HG03095 (cell line): ENCODE results near the gene ELOVL7.
"Not testable (repeated sequence)": the region's sequence is repeated elsewhere in the genome, so short reads cannot be mapped to it uniquely, and the experiment has no call there.

Experiments used
- ATAC-seq: cut with Tn5 transposase; IDR thresholded peaks from one replicate; pipeline ENCODE4 v1.9.1; 2021; ENCODE audit warnings: moderate library complexity; ENCODE audit not compliant: unreplicated experiment

Gene ELOVL7

GRCh38 chr5:60718166-60718892 is 125.7 kb downstream of the ELOVL7 start:
- ATAC-seq, result no peak

- ATAC-seq, result not testable (repeated sequence)
Observed at GRCh38 chr5:60715201-60715928, 128.7 kb downstream of the ELOVL7 start.

GRCh38 chr5:60712950-60713349 is 131.1 kb downstream of the ELOVL7 start:
- no peak for ATAC-seq

GRCh38 chr5:60711892-60712291 is 132.2 kb downstream of the ELOVL7 start:
- not testable (repeated sequence) for ATAC-seq

GRCh38 chr5:60710362-60710761 is 133.7 kb downstream of the ELOVL7 start:
- ATAC-seq, result no peak

- no peak for ATAC-seq
Observed at GRCh38 chr5:60705144-60705543, 138.9 kb downstream of the ELOVL7 start.

- no peak for ATAC-seq
Observed at GRCh38 chr5:60703944-60704343, 140.1 kb downstream of the ELOVL7 start.
